Activated T-cell treated with anti-CD3 and anti-CD28 coated beads, Interleukin-2, amount 50 U/mL, for 4 hours (primary cell): ENCODE results near the gene PHYHD1. TPM values are rescaled to one million over a fixed set of nuclear protein-coding genes. Genes with fewer than 3 reads are reported as not detected.
"Not testable (repeated sequence)": the region's sequence is repeated elsewhere in the genome, so short reads cannot be mapped to it uniquely, and the experiment has no call there.

Source experiments
- ATAC-seq, 2 donors: fragments of 200-7000 bp; cut with Tn5 transposase; one replicate each; pipeline ENCODE4 v1.10.0; 2021
- DNase-seq: peaks from one replicate; pipeline ENCODE4 v3.0.0-alpha.2; 2020
- H3K27me3 Mint-ChIP-seq: one replicate; pipeline ENCODE4 v1.8.0; 2021; ENCODE audit warnings: low read depth, mixed read lengths
- H3K36me3 Mint-ChIP-seq: one replicate; pipeline ENCODE4 v1.8.0; 2022; ENCODE audit warnings: mixed read lengths; ENCODE audit not compliant: insufficient read depth
- H3K4me1 Mint-ChIP-seq: one replicate; pipeline ENCODE4 v1.8.0; 2021; ENCODE audit warnings: low read depth, mixed read lengths
- H3K4me3 Mint-ChIP-seq: one replicate; pipeline ENCODE4 v1.8.0; 2021; ENCODE audit warnings: mild to moderate bottlenecking, moderate library complexity, mixed read lengths
- H3K9me3 Mint-ChIP-seq: one replicate; pipeline ENCODE4 v1.8.0; 2021; ENCODE audit warnings: mixed read lengths
- total RNA-seq, 3 donors: library from RNA; stranded (reverse); gene quantifications; one replicate each; pipeline ENCODE4 v1.2.1, GENCODE V29; 2021

PHYHD1 gene
- total RNA-seq, 3 donors from 2014 or later = 0.20 TPM; not detected in 2

DNA sequence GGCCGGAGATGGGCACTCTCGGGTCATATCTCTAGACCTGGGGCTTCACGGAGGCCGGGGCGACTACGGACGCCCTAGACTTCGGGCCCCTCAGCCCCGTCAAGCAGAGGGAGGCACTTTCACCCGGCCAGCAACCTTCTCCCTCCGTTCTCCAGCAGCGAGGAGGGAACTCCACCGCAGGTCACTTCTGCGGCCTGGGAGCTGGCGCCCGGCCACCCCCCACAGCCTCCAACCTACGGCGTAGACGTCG, 26.4 kb downstream of the PHYHD1 start:
- H3K36me3 Mint-ChIP-seq = peaks cover 10% of the 10 kb centered on the region
- H3K4me1 Mint-ChIP-seq = peaks cover 25% of the 10 kb centered on the region
- peak overlapping the region; percentile 90 for H3K4me3 Mint-ChIP-seq
- DNase-seq (no peak), ATAC-seq (no peak)
- H3K9me3 Mint-ChIP-seq = no peaks in the 10 kb centered on the region
- no peaks in the 10 kb centered on the region for H3K27me3 Mint-ChIP-seq

GRCh38 chr9:128947527-128948301, 26.9 kb downstream of the PHYHD1 start, which contains the start of the genes DOLK and NUP188:
Gene DOLK, minus strand, starts transcription at chr9:128947603. Its CDS starts 300 bp downstream, at chr9:128947303.
Gene NUP188, plus strand, starts transcription at chr9:128947699. Its CDS starts 21 bp downstream, at chr9:128947720.
- H3K27me3 Mint-ChIP-seq = no peaks in the 10 kb centered on the region
- peaks cover 12% of the 10 kb centered on the region for H3K36me3 Mint-ChIP-seq
- ATAC-seq = peak; percentile 85 to 87
- no peaks in the 10 kb centered on the region for H3K9me3 Mint-ChIP-seq
- peak; percentile 100 for DNase-seq
- peaks cover 25% of the 10 kb centered on the region for H3K4me1 Mint-ChIP-seq
- peak within 1 kb of the TSS; percentile 90 for H3K4me3 Mint-ChIP-seq

DNA sequence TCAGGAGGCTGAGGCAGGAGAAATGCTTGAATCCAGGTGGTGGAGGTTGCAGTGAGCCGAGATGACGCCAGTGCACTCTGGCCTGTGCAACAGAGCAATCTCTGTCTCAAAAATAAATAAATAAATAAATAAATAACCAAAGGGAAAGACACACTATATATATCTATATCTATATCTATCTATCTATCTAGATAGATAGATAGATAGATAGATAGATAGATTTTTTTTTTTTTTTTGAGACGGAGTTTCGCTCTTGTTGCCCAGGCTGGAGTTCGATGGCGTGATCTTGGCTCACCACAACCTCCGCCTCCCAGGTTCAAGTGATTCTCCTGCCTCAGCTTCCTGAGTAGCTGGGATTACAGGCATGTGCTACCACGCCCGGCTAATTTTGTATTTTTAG, 40.6 kb downstream of the PHYHD1 start:
- H3K36me3 Mint-ChIP-seq = peaks cover 25% of the 10 kb centered on the region

GRCh38 chr9:128969491-128969890, 48.7 kb downstream of the PHYHD1 start:
- H3K4me3 Mint-ChIP-seq = no peak overlapping the region
- no peak for DNase-seq
- peaks cover 38% of the 10 kb centered on the region for H3K36me3 Mint-ChIP-seq
- no peaks in the 10 kb centered on the region for H3K9me3 Mint-ChIP-seq
- ATAC-seq = no peak
- no peaks in the 10 kb centered on the region for H3K4me1 Mint-ChIP-seq
- H3K27me3 Mint-ChIP-seq = no peaks in the 10 kb centered on the region

More for the DNA sequence above, 40.6 kb downstream of the PHYHD1 start:
- H3K4me1 Mint-ChIP-seq, DNase-seq, H3K4me3 Mint-ChIP-seq, ATAC-seq, H3K9me3 Mint-ChIP-seq, H3K27me3 Mint-ChIP-seq: not testable (repeated sequence)

GRCh38 chr9:128972956-128973355, 52.2 kb downstream of the PHYHD1 start:
- Mint-ChIP-seq H3K4me3 (no peak overlapping the region), H3K9me3 (no peaks in the 10 kb centered on the region), H3K4me1 (no peaks in the 10 kb centered on the region), H3K36me3 (peaks cover 48% of the 10 kb centered on the region), H3K27me3 (no peaks in the 10 kb centered on the region)
- DNase-seq (no peak), ATAC-seq (no peak)

GRCh38 chr9:128979111-128979510, 58.3 kb downstream of the PHYHD1 start:
- DNase-seq = no peak
- Mint-ChIP-seq H3K4me1 (no peaks in the 10 kb centered on the region), H3K4me3 (no peak overlapping the region), H3K9me3 (no peaks in the 10 kb centered on the region), H3K36me3 (peaks cover 45% of the 10 kb centered on the region), H3K27me3 (no peaks in the 10 kb centered on the region)
- no peak for ATAC-seq

GRCh38 chr9:128983536-128983935, 62.8 kb downstream of the PHYHD1 start:
- Mint-ChIP-seq H3K27me3 (no peaks in the 10 kb centered on the region), H3K9me3 (no peaks in the 10 kb centered on the region), H3K4me1 (no peaks in the 10 kb centered on the region), H3K36me3 (peaks cover 57% of the 10 kb centered on the region), H3K4me3 (no peak overlapping the region)
- ATAC-seq = no peak
- DNase-seq = no peak

DNA sequence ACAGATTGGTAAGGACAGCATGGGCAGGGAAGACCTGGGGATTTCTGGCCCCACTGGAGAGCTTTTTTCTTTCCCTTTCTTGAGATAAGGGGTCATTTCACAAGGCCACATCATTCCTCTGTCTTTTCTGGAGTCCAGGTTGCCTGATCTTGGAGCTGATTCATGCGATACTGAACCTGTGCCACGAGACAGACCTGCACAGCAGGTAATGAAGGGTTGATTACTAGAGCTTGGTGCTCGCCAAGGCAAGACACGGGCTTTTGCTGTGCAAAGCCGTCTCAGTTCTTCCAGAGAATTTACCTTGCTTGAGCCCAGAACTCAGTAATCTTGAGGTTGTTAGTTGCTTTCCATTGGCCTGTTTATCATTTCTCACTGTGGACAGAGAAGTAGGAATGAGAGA, 65.9 kb downstream of the PHYHD1 start:
- Mint-ChIP-seq H3K4me1 (no peaks in the 10 kb centered on the region), H3K27me3 (no peaks in the 10 kb centered on the region), H3K36me3 (peaks cover 42% of the 10 kb centered on the region), H3K9me3 (no peaks in the 10 kb centered on the region), H3K4me3 (no peak overlapping the region)
- DNase-seq (no peak), ATAC-seq (no peak)

DNA sequence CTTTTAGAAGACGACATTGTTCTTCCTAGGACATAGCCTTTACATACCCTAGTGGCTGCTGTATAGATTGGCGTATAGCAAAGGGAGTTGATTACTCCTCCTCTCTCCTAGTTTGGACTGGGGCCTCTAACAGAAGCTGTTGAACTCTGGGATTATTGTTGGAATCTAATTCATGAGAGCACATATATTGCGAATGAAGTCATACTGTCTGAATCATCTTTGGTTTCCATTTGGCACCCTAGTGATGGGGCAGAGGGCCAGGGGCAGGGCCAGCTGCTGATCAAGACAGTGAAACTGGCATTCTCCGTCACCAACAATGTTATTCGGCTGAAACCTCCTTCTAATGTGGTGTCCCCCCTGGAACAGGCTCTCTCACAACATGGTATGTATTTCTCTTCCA, 67.0 kb downstream of the PHYHD1 start:
- Mint-ChIP-seq H3K4me1 (no peaks in the 10 kb centered on the region), H3K4me3 (no peak overlapping the region), H3K36me3 (peaks cover 39% of the 10 kb centered on the region), H3K27me3 (no peaks in the 10 kb centered on the region), H3K9me3 (no peaks in the 10 kb centered on the region)
- ATAC-seq (no peak), DNase-seq (no peak)

Other genes with a start within 250 kb of the PHYHD1 start
- 100 to 1,000 TPM; 761 to 865 (median 792) TPM for gene SET, start 231.8 kb upstream of the PHYHD1 start, total RNA-seq
- gene PKN3, start 218.5 kb upstream of the PHYHD1 start, total RNA-seq = 10 to 100 TPM in 1 of 3 donors, 1 to 10 TPM in 2; 5.5 to 10.1 (median 8.1) TPM
- gene ZDHHC12, start 196.9 kb upstream of the PHYHD1 start, total RNA-seq = 10 to 100 TPM; 41.7 to 44.9 (median 43.3) TPM
- gene ZER1, start 149.1 kb upstream of the PHYHD1 start, total RNA-seq = 10 to 100 TPM; 10.9 to 14.9 (median 14.5) TPM
- gene TBC1D13, start 133.7 kb upstream of the PHYHD1 start, total RNA-seq = 10 to 100 TPM; 23.7 to 26.9 (median 24.6) TPM
- gene ENDOG, start 102.5 kb upstream of the PHYHD1 start, total RNA-seq = 10 to 100 TPM; 22.6 to 28.5 (median 26.4) TPM
- gene SPOUT1, start 91.2 kb upstream of the PHYHD1 start, total RNA-seq = 100 to 1,000 TPM; 228 to 233 (median 233) TPM
- 1 to 10 TPM; 4.7 to 5.6 (median 4.8) TPM for gene KYAT1, start 39.0 kb upstream of the PHYHD1 start, total RNA-seq
- gene LRRC8A, start 38.8 kb upstream of the PHYHD1 start, total RNA-seq = 10 to 100 TPM; 22.6 to 24.0 (median 23.6) TPM
- gene DOLK, start 26.6 kb downstream of the PHYHD1 start, total RNA-seq = 10 to 100 TPM; 14.4 to 15.8 (median 15.2) TPM
- gene NUP188, start 26.7 kb downstream of the PHYHD1 start, total RNA-seq = 100 to 1,000 TPM; 166 to 183 (median 167) TPM
- gene SH3GLB2, start 107.3 kb downstream of the PHYHD1 start, total RNA-seq = 10 to 100 TPM; 37.5 to 43.2 (median 40.9) TPM
- gene MIGA2, start 115.6 kb downstream of the PHYHD1 start, total RNA-seq = 10 to 100 TPM; 42.4 to 50.9 (median 46.6) TPM
- 10 to 100 TPM; 27.5 to 30.5 (median 30.3) TPM for gene DOLPP1, start 160.1 kb downstream of the PHYHD1 start, total RNA-seq
- gene CRAT, start 189.8 kb downstream of the PHYHD1 start, total RNA-seq = 1 to 10 TPM; 3.4 to 5.2 (median 5.2) TPM
- 10 to 100 TPM; 80.7 to 90.2 (median 89.9) TPM for gene PTPA, start 190.4 kb downstream of the PHYHD1 start, total RNA-seq